H9 (cell line): ENCODE results near the gene LILRA6. TPM values are rescaled to one million over a fixed set of nuclear protein-coding genes. Genes with fewer than 3 reads are reported as not detected.

ENCODE experiments used
- DNase-seq: peaks from one replicate; pipeline ENCODE4 v3.0.0-alpha.2; 2017
- H2AFZ ChIP-seq: one replicate; pipeline ENCODE4 v1.6.1; 2013; ENCODE audit warnings: mild to moderate bottlenecking, low read length, control low read depth, moderate library complexity
- H2AK5ac ChIP-seq: 2 replicates; pipeline ENCODE4 v1.6.1; 2013; ENCODE audit warnings: low read length, control low read depth, mixed read lengths; ENCODE audit not compliant: insufficient read length
- H2BK120ac ChIP-seq: one replicate; pipeline ENCODE4 v1.6.1; 2013; ENCODE audit warnings: low read depth, mild to moderate bottlenecking, low read length, control low read depth, inconsistent platforms; ENCODE audit not compliant: poor library complexity, severe bottlenecking
- H2BK12ac ChIP-seq: 2 replicates; pipeline ENCODE4 v1.6.1; 2013; ENCODE audit warnings: low read length, control low read depth, mixed read lengths, low read depth; ENCODE audit not compliant: insufficient read length
- H2BK15ac ChIP-seq: 2 replicates; pipeline ENCODE4 v1.6.1; 2013; ENCODE audit warnings: low read depth, low read length, control low read depth
- H2BK20ac ChIP-seq: one replicate; pipeline ENCODE4 v1.6.1; 2013; ENCODE audit warnings: low read depth, mild to moderate bottlenecking, low read length, control low read depth, inconsistent platforms; ENCODE audit not compliant: poor library complexity, severe bottlenecking
- H2BK5ac ChIP-seq: 2 replicates; pipeline ENCODE4 v1.6.1; 2013; ENCODE audit warnings: low read length, control low read depth, mixed read lengths; ENCODE audit not compliant: insufficient read length
- H3K14ac ChIP-seq: 2 replicates; pipeline ENCODE4 v1.6.1; 2013; ENCODE audit warnings: low read length, control low read depth; ENCODE audit not compliant: insufficient read depth
- H3K18ac ChIP-seq: 2 replicates; pipeline ENCODE4 v1.6.1; 2013; ENCODE audit warnings: low read depth, mild to moderate bottlenecking, mixed read lengths, low read length, control low read depth; ENCODE audit not compliant: insufficient read length
- H3K23ac ChIP-seq: 2 replicates; pipeline ENCODE4 v1.6.1; 2013; ENCODE audit warnings: low read length, control low read depth, mixed read lengths, low read depth; ENCODE audit not compliant: insufficient read length
- H3K23me2 ChIP-seq: 2 replicates; pipeline ENCODE4 v1.6.1; 2013; ENCODE audit warnings: low read depth, mild to moderate bottlenecking, mixed read lengths, low read length, control low read depth; ENCODE audit not compliant: insufficient read length, poor library complexity, severe bottlenecking
- H3K27ac ChIP-seq: 2 replicates; pipeline ENCODE4 v1.5.1; 2013; ENCODE audit warnings: low read length, control low read depth, mixed read lengths, low read depth; ENCODE audit not compliant: insufficient read length
- H3K27me3 ChIP-seq: 2 replicates; pipeline ENCODE4 v1.6.1; 2013; ENCODE audit warnings: low read length, control low read depth, inconsistent platforms; ENCODE audit not compliant: insufficient read depth
- H3K4ac ChIP-seq: 2 replicates; pipeline ENCODE4 v1.6.1; 2013; ENCODE audit warnings: low read depth, mild to moderate bottlenecking, control low read depth, inconsistent platforms, low read length, moderate library complexity
- H3K4me1 ChIP-seq: 2 replicates; pipeline ENCODE4 v1.6.1; 2013; ENCODE audit warnings: low read length, control low read depth, inconsistent platforms; ENCODE audit not compliant: insufficient read depth
- H3K4me2 ChIP-seq: 2 replicates; pipeline ENCODE4 v1.6.1; 2013; ENCODE audit warnings: low read length, control low read depth, mixed read lengths; ENCODE audit not compliant: insufficient read length, insufficient read depth
- H3K56ac ChIP-seq: 2 replicates; pipeline ENCODE4 v1.6.1; 2013; ENCODE audit warnings: low read depth, mild to moderate bottlenecking, mixed read lengths, low read length, control low read depth; ENCODE audit not compliant: insufficient read length
- H3K79me1 ChIP-seq: 2 replicates; pipeline ENCODE4 v1.6.1; 2013; ENCODE audit warnings: low read depth, mild to moderate bottlenecking, moderate library complexity, low read length, control low read depth, inconsistent platforms; ENCODE audit not compliant: insufficient read depth, poor library complexity, severe bottlenecking
- H3K79me2 ChIP-seq: 2 replicates; pipeline ENCODE4 v1.6.1; 2013; ENCODE audit warnings: low read length, control low read depth, inconsistent platforms; ENCODE audit not compliant: insufficient read depth
- H3K9ac ChIP-seq: 2 replicates; pipeline ENCODE4 v1.6.1; 2013; ENCODE audit warnings: low read length, control low read depth, mixed read lengths; ENCODE audit not compliant: insufficient read length; ENCODE audit errors: extremely low read depth
- H3K9me3 ChIP-seq: one replicate; pipeline ENCODE4 v1.6.1; 2013; ENCODE audit warnings: low read depth, low read length, inconsistent platforms; ENCODE audit not compliant: control insufficient read depth
- H3T11ph ChIP-seq: one replicate; pipeline ENCODE4 v1.6.1; 2013; ENCODE audit warnings: mild to moderate bottlenecking, low read length, control low read depth, inconsistent platforms
- H4K20me1 ChIP-seq: one replicate; pipeline ENCODE4 v1.6.1; 2013; ENCODE audit not compliant: control insufficient read depth, insufficient read length, insufficient read depth
- H4K5ac ChIP-seq: 2 replicates; pipeline ENCODE4 v1.6.1; 2013; ENCODE audit warnings: low read depth, mild to moderate bottlenecking, mixed read lengths, low read length, control low read depth; ENCODE audit not compliant: insufficient read length
- H4K8ac ChIP-seq: replicated peaks from 2 replicates; pipeline ENCODE4 v1.6.1; 2013; ENCODE audit warnings: low read length, control low read depth, mixed read lengths, low read depth; ENCODE audit not compliant: insufficient read length
- H4K91ac ChIP-seq: 2 replicates; pipeline ENCODE4 v1.6.1; 2013; ENCODE audit warnings: low read depth, mild to moderate bottlenecking, moderate library complexity, mixed read lengths, low read length, control low read depth; ENCODE audit not compliant: insufficient read length
- H3K27ac Mint-ChIP-seq, 3 experiments: 2 replicates in 2 of 3; 3 replicates in 1 of 3; pipeline ENCODE4 v1.8.0; 2020 to 2021; ENCODE audit warnings: mixed read lengths in 3 of 3, mild to moderate bottlenecking in 1 of 3, moderate library complexity in 1 of 3
- H3K27me3 Mint-ChIP-seq: 2 replicates; pipeline ENCODE4 v1.8.0; 2021; ENCODE audit warnings: low read depth, mild to moderate bottlenecking, moderate library complexity, mixed read lengths
- H3K36me3 Mint-ChIP-seq, 3 experiments: 2 replicates in 2 of 3; 3 replicates in 1 of 3; pipeline ENCODE4 v1.8.0; 2020 to 2021; ENCODE audit warnings: low read depth in 3 of 3, mixed read lengths in 3 of 3; ENCODE audit not compliant: insufficient read depth in 1 of 3
- H3K4me1 Mint-ChIP-seq, 2 experiments: 2 replicates each; pipeline ENCODE4 v1.8.0; 2020; ENCODE audit warnings: mixed read lengths in 2 of 2
- H3K4me3 Mint-ChIP-seq, 2 experiments: 2 replicates in 1 of 2; 3 replicates in 1 of 2; pipeline ENCODE4 v1.8.0; 2020 to 2021; ENCODE audit warnings: mild to moderate bottlenecking in 2 of 2, mixed read lengths in 2 of 2, moderate library complexity in 1 of 2
- H3K9me3 Mint-ChIP-seq, 2 experiments: 2 replicates in 1 of 2; 3 replicates in 1 of 2; pipeline ENCODE4 v1.8.0; 2020; ENCODE audit warnings: mild to moderate bottlenecking in 2 of 2, mixed read lengths in 2 of 2, moderate library complexity in 1 of 2
- WGBS: extraction: QIAGEN DNeasy Blood & Tissue Kit; methylation state at CpG from one replicate; pipeline ENCODE4 v1.1.7; 2013; ENCODE audit warnings: missing lambda C conversion rate, low lambda C conversion rate, mixed read lengths; ENCODE audit not compliant: insufficient read length; ENCODE audit errors: extremely low coverage; 5-methylcytosine and 5-hydroxymethylcytosine counted together
- total RNA-seq: library from RNA; stranded (reverse); gene quantifications from 2 replicates; pipeline ENCODE4 v1.2.1, GENCODE V29; 2021
- TF ChIP-seq, protein P1 (sequence below): fragments of 200-600 bp; sonication (generic); conservative IDR thresholded peaks from 3 replicates; pipeline ENCODE4 v1.8.0; 2021; ENCODE audit warnings: antibody characterized with exemption, mild to moderate bottlenecking

The LILRA6 gene
- total RNA-seq, 1 experiment from 2014 or later, result not detected

DNA sequence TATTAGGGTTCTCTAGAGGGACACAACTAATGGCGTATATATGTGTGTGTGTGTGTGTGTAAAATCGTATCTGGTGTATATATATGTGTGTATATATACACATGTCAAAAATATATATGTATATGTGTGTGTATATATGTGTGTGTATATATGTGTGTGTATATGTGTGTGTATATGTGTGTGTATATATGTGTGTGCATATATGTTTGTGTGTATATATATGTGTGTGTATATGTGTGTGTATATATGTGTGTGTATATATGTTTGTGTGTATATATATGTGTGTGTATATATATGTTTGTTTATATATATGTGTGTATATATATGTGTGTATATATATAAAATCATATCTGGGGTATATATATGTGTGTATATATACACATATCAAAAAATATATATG is 19.9 kb upstream of the LILRA6 start:
- H4K8ac ChIP-seq, result no peak overlapping the region
- no peaks in the 10 kb centered on the region for H3K79me1 ChIP-seq
- H3K23ac ChIP-seq, result no peak overlapping the region
- H3K23me2 ChIP-seq, result no peaks in the 10 kb centered on the region
- no peaks in the 10 kb centered on the region for H3K79me2 ChIP-seq
- no peak overlapping the region for H4K91ac ChIP-seq
- no peak overlapping the region for H3K27ac ChIP-seq
- no peaks in the 10 kb centered on the region for H3K4me1 ChIP-seq
- no peak overlapping the region for H3K4me2 ChIP-seq
- peaks cover 3 to 9% of the 10 kb centered on the region in 2 experiments; a peak in 2 of 4 replicates for H3K4me1 Mint-ChIP-seq
- no peak overlapping the region for H2BK20ac ChIP-seq
- no peak for DNase-seq
- H2AK5ac ChIP-seq, result no peak overlapping the region
- H3T11ph ChIP-seq, result no peak overlapping the region
- no peak overlapping the region for H3K56ac ChIP-seq
- H2BK15ac ChIP-seq, result no peak overlapping the region
- H3K4me3 Mint-ChIP-seq, result no peak overlapping the region
- no peak overlapping the region for H4K5ac ChIP-seq
- no peak overlapping the region for H2AFZ ChIP-seq
- H2BK120ac ChIP-seq, result no peak overlapping the region
- H4K20me1 ChIP-seq, result no peaks in the 10 kb centered on the region
- no peaks in the 10 kb centered on the region for H3K9me3 ChIP-seq
- no peak overlapping the region for H3K18ac ChIP-seq
- no peak overlapping the region; the same call in 1 of the 2 replicates for H3K14ac ChIP-seq
- H3K27ac Mint-ChIP-seq, result no peak overlapping the region; a peak in 1 of 7 replicates
- no peak overlapping the region for H2BK5ac ChIP-seq
- no CpG with 5 or more reads among the region's 2 CpGs for WGBS
- H3K9ac ChIP-seq, result no peak overlapping the region
- H3K27me3 ChIP-seq, result no peaks in the 10 kb centered on the region
- no peak overlapping the region for H2BK12ac ChIP-seq
- no peaks in the 10 kb centered on the region for H3K36me3 Mint-ChIP-seq
- peaks cover 43% of the 10 kb centered on the region for H3K27me3 Mint-ChIP-seq
- H3K4ac ChIP-seq, result no peak overlapping the region
- TF ChIP-seq, protein P1, sequence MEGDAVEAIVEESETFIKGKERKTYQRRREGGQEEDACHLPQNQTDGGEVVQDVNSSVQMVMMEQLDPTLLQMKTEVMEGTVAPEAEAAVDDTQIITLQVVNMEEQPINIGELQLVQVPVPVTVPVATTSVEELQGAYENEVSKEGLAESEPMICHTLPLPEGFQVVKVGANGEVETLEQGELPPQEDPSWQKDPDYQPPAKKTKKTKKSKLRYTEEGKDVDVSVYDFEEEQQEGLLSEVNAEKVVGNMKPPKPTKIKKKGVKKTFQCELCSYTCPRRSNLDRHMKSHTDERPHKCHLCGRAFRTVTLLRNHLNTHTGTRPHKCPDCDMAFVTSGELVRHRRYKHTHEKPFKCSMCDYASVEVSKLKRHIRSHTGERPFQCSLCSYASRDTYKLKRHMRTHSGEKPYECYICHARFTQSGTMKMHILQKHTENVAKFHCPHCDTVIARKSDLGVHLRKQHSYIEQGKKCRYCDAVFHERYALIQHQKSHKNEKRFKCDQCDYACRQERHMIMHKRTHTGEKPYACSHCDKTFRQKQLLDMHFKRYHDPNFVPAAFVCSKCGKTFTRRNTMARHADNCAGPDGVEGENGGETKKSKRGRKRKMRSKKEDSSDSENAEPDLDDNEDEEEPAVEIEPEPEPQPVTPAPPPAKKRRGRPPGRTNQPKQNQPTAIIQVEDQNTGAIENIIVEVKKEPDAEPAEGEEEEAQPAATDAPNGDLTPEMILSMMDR, result no peak
- H3K9me3 Mint-ChIP-seq, result peaks cover 0 to 28% of the 10 kb centered on the region in 2 experiments; a peak in 3 of 5 replicates
